Endothelial cell of umbilical vein (primary cell): ENCODE data around the gene PDIA5. TPM values are rescaled to one million over a fixed set of nuclear protein-coding genes. Genes with fewer than 3 reads are reported as not detected.

ENCODE experiments used
- BruUV-seq: library from RNA; stranded (reverse); fragments of 400-500 nt; replicated peaks from 2 replicates; lab custom pipeline; 2021; lab: Mats Ljungman, UMichigan
- CTCF ChIA-PET: fragments of 300-600, 350-600 bp; sonication (Branson Sonifier 250); formaldehyde crosslinking; loops from one replicate; lab custom pipeline; 2021; ENCODE audit warnings: antibody characterized with exemption, inconsistent platforms; lab: Charles Lee
- POLR2A ChIA-PET: fragments of 300-600, 350-600 bp; sonication (Branson Sonifier 250); formaldehyde crosslinking; loops from one replicate; lab custom pipeline; 2021; ENCODE audit warnings: antibody characterized with exemption, inconsistent platforms; lab: Charles Lee
- DNase-seq: peaks from one replicate; pipeline ENCODE4 v3.0.0-alpha.2; 2011; ENCODE audit warnings: low read depth, low spot score
- FAIRE-seq: peaks from 2 replicates; lab custom pipeline; 2011; peaks lifted over from hg19 to GRCh38; lab: Jason Lieb, UNC
- H2AFZ ChIP-seq: 2 replicates; pipeline ENCODE4 v1.6.0; 2012; ENCODE audit warnings: low read depth, low read length, control low read depth, inconsistent platforms
- H3K27ac ChIP-seq: 2 replicates; pipeline ENCODE4 v1.5.1; 2011; ENCODE audit warnings: low read depth, mild to moderate bottlenecking, control low read depth, low read length, moderate library complexity; ENCODE audit not compliant: insufficient read depth
- H3K27me3 ChIP-seq, 2 experiments: 2 replicates each; pipeline versions ENCODE4 v1.6.0 to v1.6.1; 2011; ENCODE audit warnings: low read length in 2 of 2, mixed read lengths in 1 of 2; ENCODE audit not compliant: control insufficient read depth in 2 of 2, insufficient read depth in 2 of 2
- H3K36me3 ChIP-seq, 2 experiments: 2 replicates in 1 of 2; 3 replicates in 1 of 2; pipeline ENCODE4 v1.5.1; 2011; ENCODE audit warnings: low read length in 2 of 2, mild to moderate bottlenecking in 1 of 2, moderate library complexity in 1 of 2; ENCODE audit not compliant: control insufficient read depth in 2 of 2, insufficient read depth in 2 of 2; ENCODE audit errors: extremely low read depth in 1 of 2
- H3K4me1 ChIP-seq: 3 replicates; pipeline ENCODE4 v1.5.1; 2011; ENCODE audit warnings: mild to moderate bottlenecking, low read length; ENCODE audit not compliant: control insufficient read depth, insufficient read depth; ENCODE audit errors: extremely low read depth
- H3K4me2 ChIP-seq: 2 replicates; pipeline ENCODE4 v1.6.1; 2011; ENCODE audit warnings: low read length, control low read depth, mixed read lengths; ENCODE audit not compliant: insufficient read depth
- H3K4me3 ChIP-seq, 3 experiments: fragments of 200-600 bp in 1 of 3; sonication (generic), shearing (Covaris generic) in 1 of 3; replicated peaks in 1 of 3; 2 replicates each; pipeline ENCODE4 v1.5.1; 2011 to 2016; ENCODE audit warnings: control low read depth in 3 of 3, low read length in 3 of 3, mild to moderate bottlenecking in 2 of 3, inconsistent platforms in 1 of 3, low read depth in 1 of 3, moderate library complexity in 1 of 3; ENCODE audit not compliant: insufficient read depth in 1 of 3
- H3K79me2 ChIP-seq: 2 replicates; pipeline ENCODE4 v1.6.0; 2012; ENCODE audit warnings: low read length, inconsistent platforms; ENCODE audit not compliant: control insufficient read depth, insufficient read depth
- H3K9ac ChIP-seq: replicated peaks from 2 replicates; pipeline ENCODE3; 2011; ENCODE audit warnings: low read length, control low read depth; ENCODE audit not compliant: insufficient read depth; ENCODE audit errors: extremely low read depth
- H3K9me1 ChIP-seq: replicated peaks from 3 replicates; pipeline ENCODE4 v1.6.0; 2011; ENCODE audit warnings: mild to moderate bottlenecking, low read length; ENCODE audit not compliant: control insufficient read depth, insufficient read depth; ENCODE audit errors: extremely low read depth
- H3K9me3 ChIP-seq: replicated peaks from 2 replicates; pipeline ENCODE4 v1.5.1; 2012; ENCODE audit warnings: low read length, inconsistent platforms; ENCODE audit not compliant: control insufficient read depth, insufficient read depth
- H4K20me1 ChIP-seq: replicated peaks from 2 replicates; pipeline ENCODE3; 2011; ENCODE audit warnings: mild to moderate bottlenecking, low read length; ENCODE audit not compliant: control insufficient read depth, insufficient read depth; ENCODE audit errors: extremely low read depth
- EZH2 ChIP-seq: IDR thresholded peaks from 2 replicates; pipeline ENCODE4 v1.6.1; 2012; ENCODE audit warnings: borderline replicate concordance, low read depth, mild to moderate bottlenecking, moderate library complexity, low read length, inconsistent platforms; ENCODE audit not compliant: severe bottlenecking
- FOS ChIP-seq: IDR thresholded peaks from 2 replicates; pipeline ENCODE4 v1.6.1; 2011; ENCODE audit warnings: mild to moderate bottlenecking, low read length, moderate library complexity, borderline replicate concordance; ENCODE audit not compliant: insufficient read depth
- GATA2 ChIP-seq: IDR thresholded peaks from 2 replicates; pipeline ENCODE4 v1.7.0; 2011; ENCODE audit warnings: low read depth, mild to moderate bottlenecking, moderate library complexity, mixed read lengths, low read length; ENCODE audit not compliant: insufficient read length, insufficient read depth
- JUN ChIP-seq: IDR thresholded peaks from 2 replicates; pipeline ENCODE4 v1.6.1; 2011; ENCODE audit warnings: borderline replicate concordance, low read depth; ENCODE audit not compliant: insufficient read length, insufficient read depth
- MAX ChIP-seq: IDR thresholded peaks from 2 replicates; pipeline ENCODE4 v1.6.1; 2011; ENCODE audit not compliant: insufficient read depth, insufficient read length
- MYC ChIP-seq: IDR thresholded peaks from one replicate; pipeline ENCODE4 v1.6.1; 2011; ENCODE audit warnings: mild to moderate bottlenecking, low read depth, low read length
- POLR2A ChIP-seq: IDR thresholded peaks from 2 replicates; pipeline ENCODE4 v1.6.1; 2012; ENCODE audit warnings: low read depth, mild to moderate bottlenecking, control low read depth, low read length
- POLR2AphosphoS5 ChIP-seq: IDR thresholded peaks from 2 replicates; pipeline ENCODE4 v1.6.1; 2012; ENCODE audit warnings: low read depth, mild to moderate bottlenecking, control low read depth, low read length, moderate library complexity; ENCODE audit not compliant: insufficient read depth
- dilution Hi-C: fragments of 300-500 bp; cut with MboI; formaldehyde crosslinking; loops from one replicate; pipeline ENCODE4 v1.15.0; 2019; ENCODE audit warnings: low sequenced_read_pairs; ENCODE audit not compliant: extremely low pct_ligation_motif_present
- intact Hi-C: fragments of 100-400 bp; cut with micrococcal nuclease; formaldehyde crosslinking; loops from one replicate; pipeline ENCODE4 v1.10.0; 2022
- polyA plus RNA-seq, 4 experiments: library from polyadenylated mRNA; depleted of rRNA in 3 of 4; stranded (reverse) in 3 of 4; unstranded in 1 of 4; fragments of >200 nt; gene quantifications; 2 replicates each; pipeline versions ENCODE4 v1.2.1 to v1.2.3, GENCODE V29; 2011 to 2012; ENCODE audit warnings: missing spikeins in 1 of 4
- total RNA-seq: library from RNA; stranded (reverse); gene quantifications from 2 replicates; pipeline ENCODE4 v1.2.3, GENCODE V29; 2021
- TF ChIP-seq, protein P1 (sequence below), 2 donors: IDR thresholded peaks; 1 replicate in 1 of 2; 2 replicates in 1 of 2; pipeline ENCODE4 v1.5.1; 2011; ENCODE audit warnings: low read length in 2 of 2, mild to moderate bottlenecking in 2 of 2, moderate library complexity in 2 of 2, control low read depth in 1 of 2, inconsistent platforms in 1 of 2, low read depth in 1 of 2; ENCODE audit not compliant: insufficient read depth in 1 of 2; ENCODE audit errors: extremely low read depth in 1 of 2

PDIA5 gene
- total and polyA plus RNA-seq, 2 donors (not counting 3 experiments of a cell fraction or from before 2014, with no cell fraction given): 55.7 to 85.6 TPM

DNA sequence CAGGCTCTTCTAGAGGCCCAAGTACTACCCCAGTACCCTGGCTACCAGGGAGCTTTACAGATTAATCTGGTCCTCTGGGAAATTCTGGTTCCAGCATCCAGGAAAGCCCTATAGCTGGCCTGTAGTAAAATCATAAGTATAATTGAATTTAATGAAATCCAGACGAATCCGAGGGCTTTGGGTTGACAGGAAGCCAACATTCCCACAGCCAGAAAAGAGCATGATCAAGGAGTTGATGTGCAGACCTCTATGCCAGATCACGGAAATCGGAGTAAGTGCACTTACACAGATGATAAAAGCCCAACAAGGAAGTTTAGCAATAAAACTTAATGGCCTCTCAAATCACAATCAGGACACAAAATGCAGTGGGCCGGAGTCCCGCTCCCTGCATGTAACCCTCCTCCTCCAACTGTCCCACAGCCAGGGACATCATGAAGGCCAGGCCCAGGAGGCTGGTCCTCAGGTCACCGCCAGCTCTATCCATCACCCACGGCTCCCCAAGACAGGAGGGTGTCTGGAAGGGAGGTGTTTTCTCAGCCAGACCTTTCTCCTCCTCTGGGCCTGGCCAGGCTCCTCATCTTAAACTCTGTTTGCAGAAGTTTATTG, 72.1 kb downstream of the PDIA5 start:
- intact Hi-C loops (no loop called here), dilution Hi-C loops (no loop called here)
- H4K20me1 ChIP-seq: no peaks in the 10 kb centered on the region
- CTCF ChIA-PET: interaction anchor here (0.9 kb wide), 1 partner anchor 18 kb away, joined by 3 read pairs; no protein-coding TSS in a partner anchor
- POLR2A ChIA-PET: no interaction called here
- DNase-seq (no peak), FAIRE-seq (no peak)
- H3K4me3 ChIP-seq: no peak overlapping the region
- no peaks in the 10 kb centered on the region for H3K9me3 ChIP-seq
- no peak overlapping the region for H3K9ac ChIP-seq
- no peaks in the 10 kb centered on the region for H3K27me3 ChIP-seq
- no peaks in the 10 kb centered on the region for H3K79me2 ChIP-seq
- no peak overlapping the region for H3K4me2 ChIP-seq
- H3K4me1 ChIP-seq: no peaks in the 10 kb centered on the region
- TF ChIP-seq FOS (no peak), MAX (no peak), POLR2AphosphoS5 (no peak), JUN (no peak), EZH2 (no peak), MYC (no peak), GATA2 (no peak), POLR2A (no peak)
- TF ChIP-seq, protein P1, sequence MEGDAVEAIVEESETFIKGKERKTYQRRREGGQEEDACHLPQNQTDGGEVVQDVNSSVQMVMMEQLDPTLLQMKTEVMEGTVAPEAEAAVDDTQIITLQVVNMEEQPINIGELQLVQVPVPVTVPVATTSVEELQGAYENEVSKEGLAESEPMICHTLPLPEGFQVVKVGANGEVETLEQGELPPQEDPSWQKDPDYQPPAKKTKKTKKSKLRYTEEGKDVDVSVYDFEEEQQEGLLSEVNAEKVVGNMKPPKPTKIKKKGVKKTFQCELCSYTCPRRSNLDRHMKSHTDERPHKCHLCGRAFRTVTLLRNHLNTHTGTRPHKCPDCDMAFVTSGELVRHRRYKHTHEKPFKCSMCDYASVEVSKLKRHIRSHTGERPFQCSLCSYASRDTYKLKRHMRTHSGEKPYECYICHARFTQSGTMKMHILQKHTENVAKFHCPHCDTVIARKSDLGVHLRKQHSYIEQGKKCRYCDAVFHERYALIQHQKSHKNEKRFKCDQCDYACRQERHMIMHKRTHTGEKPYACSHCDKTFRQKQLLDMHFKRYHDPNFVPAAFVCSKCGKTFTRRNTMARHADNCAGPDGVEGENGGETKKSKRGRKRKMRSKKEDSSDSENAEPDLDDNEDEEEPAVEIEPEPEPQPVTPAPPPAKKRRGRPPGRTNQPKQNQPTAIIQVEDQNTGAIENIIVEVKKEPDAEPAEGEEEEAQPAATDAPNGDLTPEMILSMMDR (IDR thresholded peaks at IDR 0.05; ENCODE audit: extremely low read depth in 1 of 2, insufficient read depth in 1 of 2, low read depth in 1 of 2, low read length in 2 of 2): no peak
- peaks cover 10 to 24% of the 10 kb centered on the region in 2 experiments for H3K36me3 ChIP-seq
- no TSS peak for BruUV-seq
- H3K27ac ChIP-seq: no peak overlapping the region
- H3K9me1 ChIP-seq: no peaks in the 10 kb centered on the region
- H2AFZ ChIP-seq: no peak overlapping the region
